ENCODE measurements around the gene COMMD6.

Gene COMMD6

DNA sequence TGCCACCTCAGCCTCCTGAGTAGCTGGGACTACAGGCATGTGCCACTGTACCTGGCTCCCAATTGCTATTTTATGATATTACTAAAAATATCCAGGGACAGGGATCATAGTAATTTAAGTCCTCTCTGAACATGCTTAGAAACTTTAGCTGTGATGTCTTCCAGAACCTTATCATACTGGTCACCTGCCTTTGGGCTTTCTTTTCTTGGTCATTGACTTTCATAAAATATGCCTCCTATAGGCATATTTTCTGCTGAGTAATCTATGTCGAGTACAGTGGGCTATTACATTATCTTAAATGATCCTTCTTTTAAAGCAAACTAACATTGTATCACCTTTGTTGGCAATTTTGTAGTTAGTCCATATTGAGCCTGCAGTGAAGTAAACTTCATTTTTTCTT is 18.2 kb upstream of the COMMD6 start:
- peaks cover 2% of the 10 kb centered on the region; the same call in 1 of the 2 replicates for H3F3A ChIP-seq (ENCODE audit: control insufficient read depth, insufficient read depth)
- H3K4me1 ChIP-seq (ENCODE audit: control insufficient read depth, low read length): peaks cover 69% of the 10 kb centered on the region
- no peak overlapping the region for H3K4me2 ChIP-seq (ENCODE audit: low read length)
- peaks cover 61% of the 10 kb centered on the region for H3K36me3 ChIP-seq (ENCODE audit: control insufficient read depth, low read length)
- no peak overlapping the region for H3K27ac ChIP-seq (ENCODE audit: low read depth, low read length)
- TF ChIP-seq EZH2phosphoT487 (IDR thresholded peaks at IDR 0.05; ENCODE audit: borderline replicate concordance, low read length): no peak
- no peak for TF ChIP-seq CTCF (IDR thresholded peaks at IDR 0.05; ENCODE audit: low read depth, low read length, poor library complexity, severe bottlenecking)
- H3K27me3 ChIP-seq (ENCODE audit: control insufficient read depth, low read length): no peaks in the 10 kb centered on the region
- H3K9me3 ChIP-seq (ENCODE audit: control insufficient read depth, insufficient read depth, low read length): no peaks in the 10 kb centered on the region
- no peaks in the 10 kb centered on the region for H3K9me2 ChIP-seq (replicated peaks; ENCODE audit: control insufficient read depth, low read length)
- H3K79me2 ChIP-seq (ENCODE audit: control insufficient read depth, low read length): peaks cover 81% of the 10 kb centered on the region
- no peak overlapping the region for H3K4me3 ChIP-seq (ENCODE audit: low read length)
- H4K20me1 ChIP-seq (ENCODE audit: control insufficient read depth, insufficient read depth, low read depth, low read length): no peaks in the 10 kb centered on the region

DNA sequence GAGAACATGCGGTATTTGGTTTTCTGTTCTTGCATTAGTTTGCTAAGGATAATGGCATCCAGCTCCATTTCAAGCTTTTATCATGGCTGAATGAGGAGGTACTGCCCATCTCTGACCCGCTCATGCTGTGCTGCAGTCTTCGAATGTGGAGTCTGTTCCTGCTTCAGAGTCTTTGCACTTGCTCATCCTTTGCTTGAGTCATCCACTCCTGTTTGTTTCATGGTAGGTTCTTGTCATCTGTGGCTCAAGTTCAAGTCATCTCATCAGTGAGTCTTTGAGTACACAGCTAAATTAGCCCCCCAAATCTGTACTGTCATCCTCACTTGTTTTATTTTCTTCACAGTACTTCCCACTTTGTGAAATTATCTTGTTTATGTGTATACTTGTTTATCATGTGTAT is 17.3 kb upstream of the COMMD6 start:
- no peaks in the 10 kb centered on the region for H3K27me3 ChIP-seq (ENCODE audit: control insufficient read depth, low read length)
- no peak overlapping the region for H3K4me3 ChIP-seq (ENCODE audit: low read length)
- peaks cover 75% of the 10 kb centered on the region for H3K4me1 ChIP-seq (ENCODE audit: control insufficient read depth, low read length)
- H3K27ac ChIP-seq (ENCODE audit: low read depth, low read length): no peak overlapping the region
- peak overlapping the region; percentile 53; the same call in 1 of the 2 replicates for H3K4me2 ChIP-seq (ENCODE audit: low read length)
- H4K20me1 ChIP-seq (ENCODE audit: control insufficient read depth, insufficient read depth, low read depth, low read length): 0 out of 2 replicates have a peak, but pooled peaks cover 5% of the 10 kb centered on the region
- H3K79me2 ChIP-seq (ENCODE audit: control insufficient read depth, low read length): peaks cover 90% of the 10 kb centered on the region
- peaks cover 57% of the 10 kb centered on the region for H3K36me3 ChIP-seq (ENCODE audit: control insufficient read depth, low read length)
- H3F3A ChIP-seq (ENCODE audit: control insufficient read depth, insufficient read depth): peaks cover 2% of the 10 kb centered on the region; the same call in 1 of the 2 replicates
- TF ChIP-seq EZH2phosphoT487 (IDR thresholded peaks at IDR 0.05; ENCODE audit: borderline replicate concordance, low read length) (no peak), CTCF (IDR thresholded peaks at IDR 0.05; ENCODE audit: low read depth, low read length, poor library complexity, severe bottlenecking) (no peak)
- H3K9me2 ChIP-seq (replicated peaks; ENCODE audit: control insufficient read depth, low read length): no peaks in the 10 kb centered on the region
- H3K9me3 ChIP-seq (ENCODE audit: control insufficient read depth, insufficient read depth, low read length): no peaks in the 10 kb centered on the region

GRCh38 chr13:75554464-75554863 is 16.8 kb upstream of the COMMD6 start:
- Histone ChIP-seq H3K4me1 (ENCODE audit: control insufficient read depth, low read length) (peaks cover 75% of the 10 kb centered on the region), H3K9me2 (replicated peaks; ENCODE audit: control insufficient read depth, low read length) (no peaks in the 10 kb centered on the region), H3K79me2 (ENCODE audit: control insufficient read depth, low read length) (peaks cover 92% of the 10 kb centered on the region), H3K4me3 (ENCODE audit: low read length) (peak overlapping the region; percentile 25), H3K4me2 (ENCODE audit: low read length) (peak overlapping the region; percentile 53), H4K20me1 (ENCODE audit: control insufficient read depth, insufficient read depth, low read depth, low read length) (0 out of 2 replicates have a peak, but pooled peaks cover 5% of the 10 kb centered on the region), H3K36me3 (ENCODE audit: control insufficient read depth, low read length) (peaks cover 53% of the 10 kb centered on the region), H3F3A (ENCODE audit: control insufficient read depth, insufficient read depth) (peaks cover 2% of the 10 kb centered on the region; the same call in 1 of the 2 replicates), H3K27ac (ENCODE audit: low read depth, low read length) (no peak overlapping the region), H3K27me3 (ENCODE audit: control insufficient read depth, low read length) (no peaks in the 10 kb centered on the region), H3K9me3 (ENCODE audit: control insufficient read depth, insufficient read depth, low read length) (no peaks in the 10 kb centered on the region)
- TF ChIP-seq EZH2phosphoT487 (IDR thresholded peaks at IDR 0.05; ENCODE audit: borderline replicate concordance, low read length) (no peak), CTCF (IDR thresholded peaks at IDR 0.05; ENCODE audit: low read depth, low read length, poor library complexity, severe bottlenecking) (no peak)
